T-cell (primary cell): ENCODE measurements around the gene PSD4. TPM values are rescaled to one million over a fixed set of nuclear protein-coding genes. Genes with fewer than 3 reads are reported as not detected.
A peak's percentile ranks its signal among the peaks of the same experiment; 100 is the strongest.

Experiments
- ATAC-seq, 4 experiments: fragments of 200-7000 bp in 3 of 4; fragments of 150-1000 bp in 1 of 4; cut with Tn5 transposase; replicated peaks in 1 of 4; 1 replicate in 3 of 4; 2 replicates in 1 of 4; pipeline ENCODE4 v1.10.0; 2021; ENCODE audit warnings: moderate library complexity in 3 of 4, mild to moderate bottlenecking in 2 of 4, moderate number of reproducible peaks in 1 of 4
- CTCF ChIA-PET, 2 donors: fragments of 300-600 bp; sonication (Branson Sonifier 250); formaldehyde crosslinking; loops; one replicate each; lab custom pipeline; 2022; ENCODE audit warnings: antibody characterized with exemption in 2 of 2; lab: Charles Lee
- POLR2A ChIA-PET, 2 donors: fragments of 300-600 bp; sonication (Branson Sonifier 250); formaldehyde crosslinking; loops; one replicate each; lab custom pipeline; 2022; ENCODE audit warnings: antibody characterized with exemption in 2 of 2; lab: Charles Lee
- DNase-seq, 35 experiments: peaks; one replicate each; pipeline versions ENCODE4 v3.0.0 to v3.0.0-alpha.2; 2013 to 2023
- H3K27ac ChIP-seq: one replicate; pipeline ENCODE4 v1.5.1; 2013; ENCODE audit warnings: low read length
- H3K27me3 ChIP-seq, 2 experiments: replicated peaks in 1 of 2; 1 replicate in 1 of 2; 2 replicates in 1 of 2; pipeline versions ENCODE4 v1.6.1 to v1.7.0; 2013; ENCODE audit warnings: low read length in 1 of 2, mixed read lengths in 1 of 2; ENCODE audit not compliant: control insufficient read depth in 2 of 2, insufficient read depth in 2 of 2; ENCODE audit errors: extremely low read depth in 1 of 2
- H3K36me3 ChIP-seq, 2 donors: 1 replicate in 1 of 2; 2 replicates in 1 of 2; pipeline versions ENCODE4 v1.6.1 to v1.7.0; 2013; ENCODE audit warnings: low read length in 1 of 2; ENCODE audit not compliant: control insufficient read depth in 2 of 2, insufficient read depth in 1 of 2; ENCODE audit errors: extremely low read depth in 1 of 2
- H3K4me1 ChIP-seq, 2 experiments: 1 replicate in 1 of 2; 2 replicates in 1 of 2; pipeline versions ENCODE4 v1.6.1 to v1.7.0; 2013; ENCODE audit warnings: low read length in 2 of 2, mixed read lengths in 1 of 2; ENCODE audit not compliant: insufficient read depth in 2 of 2, control insufficient read depth in 1 of 2; ENCODE audit errors: extremely low read depth in 1 of 2
- H3K4me3 ChIP-seq, 2 donors: 1 replicate in 1 of 2; 2 replicates in 1 of 2; pipeline versions ENCODE4 v1.5.1 to v1.7.0; 2013; ENCODE audit warnings: mild to moderate bottlenecking in 2 of 2, low read length in 1 of 2, moderate library complexity in 1 of 2; ENCODE audit not compliant: control insufficient read depth in 1 of 2; ENCODE audit errors: extremely low read depth in 1 of 2
- H3K9me3 ChIP-seq: 2 replicates; pipeline ENCODE4 v1.7.0; 2013
- H3K27ac Mint-ChIP-seq, 2 donors: one replicate each; pipeline ENCODE4 v1.8.0; 2020 to 2021; ENCODE audit warnings: mild to moderate bottlenecking in 2 of 2, mixed read lengths in 2 of 2
- H3K27me3 Mint-ChIP-seq, 2 donors: one replicate each; pipeline ENCODE4 v1.8.0; 2021 to 2022; ENCODE audit warnings: mixed read lengths in 2 of 2
- H3K36me3 Mint-ChIP-seq: one replicate; pipeline ENCODE4 v1.8.0; 2021; ENCODE audit warnings: mixed read lengths
- H3K4me1 Mint-ChIP-seq, 3 donors: one replicate each; pipeline ENCODE4 v1.8.0; 2020 to 2022; ENCODE audit warnings: mixed read lengths in 3 of 3, mild to moderate bottlenecking in 1 of 3
- H3K4me3 Mint-ChIP-seq, 3 donors: one replicate each; pipeline ENCODE4 v1.8.0; 2020 to 2022; ENCODE audit warnings: mild to moderate bottlenecking in 3 of 3, mixed read lengths in 3 of 3, moderate library complexity in 3 of 3
- H3K9me3 Mint-ChIP-seq, 3 donors: one replicate each; pipeline ENCODE4 v1.8.0; 2020 to 2022; ENCODE audit warnings: mixed read lengths in 3 of 3
- WGBS: methylation state at CpG from one replicate; pipeline ENCODE4 v1.1.5; 2013; ENCODE audit warnings: missing lambda C conversion rate; ENCODE audit not compliant: insufficient coverage; 5-methylcytosine and 5-hydroxymethylcytosine counted together
- total RNA-seq, 35 experiments: library from RNA in 6 of 35; stranded (reverse) in 6 of 35; fragments of 120-200 nt in 1 of 35; gene quantifications; one replicate each; pipeline versions ENCODE4 v1.2.1 to v1.2.4 and lab custom pipeline; 2013 to 2026

Gene PSD4
- total RNA-seq, 5 donors from 2014 or later (not counting 1 experiment from before 2014, with no cell fraction given) = 145 to 217 (median 150) TPM

GRCh38 chr2:113129519-113130078, 44.2 kb upstream of the PSD4 start:
- ATAC-seq = no peak
- no peak overlapping the region for H3K27ac ChIP-seq
- H3K27ac Mint-ChIP-seq = no peak overlapping the region
- H3K36me3 Mint-ChIP-seq = no peaks in the 10 kb centered on the region
- peaks cover 0 to 1% of the 10 kb centered on the region in 2 donors for H3K27me3 Mint-ChIP-seq
- 68% methylated on average over 2 of the region's 2 CpGs for WGBS
- peaks cover 0 to 3% of the 10 kb centered on the region in 2 experiments for H3K27me3 ChIP-seq
- no peaks in the 10 kb centered on the region for H3K9me3 Mint-ChIP-seq
- no peaks in the 10 kb centered on the region for H3K36me3 ChIP-seq
- POLR2A ChIA-PET = interaction anchor here in 1 of 2 donors (0.6 kb wide), 1 partner anchor 72 kb away, joined by 3 read pairs; no protein-coding TSS in a partner anchor
- peaks cover under 1 to 2% (median 1%) of the 10 kb centered on the region in 3 donors for H3K4me1 Mint-ChIP-seq
- peaks cover 0 to 2% of the 10 kb centered on the region in 2 experiments for H3K4me1 ChIP-seq
- H3K4me3 Mint-ChIP-seq = no peak overlapping the region
- no peak for DNase-seq
- CTCF ChIA-PET = interaction anchor here in 1 of 2 donors (0.6 kb wide), 1 partner anchor 46 kb away, joined by 3 read pairs; no protein-coding TSS in a partner anchor
- H3K9me3 ChIP-seq = no peaks in the 10 kb centered on the region
- H3K4me3 ChIP-seq = no peak overlapping the region

- ChIA-PET CTCF (no interaction called here), POLR2A (no interaction called here)
- no peak overlapping the region for H3K4me3 ChIP-seq
Measured at GRCh38 chr2:113131352-113132185, 42.2 kb upstream of the PSD4 start.

GRCh38 chr2:113132414-113133021, 41.3 kb upstream of the PSD4 start:
- H3K36me3 ChIP-seq = no peaks in the 10 kb centered on the region
- no peaks in the 10 kb centered on the region for H3K9me3 ChIP-seq
- no peaks in the 10 kb centered on the region for H3K27me3 ChIP-seq
- no peaks in the 10 kb centered on the region for H3K27me3 Mint-ChIP-seq
- ATAC-seq (no peak), DNase-seq (no peak)
- H3K36me3 Mint-ChIP-seq = no peaks in the 10 kb centered on the region
- H3K9me3 Mint-ChIP-seq = no peaks in the 10 kb centered on the region
- CTCF ChIA-PET = no interaction called here
- peaks cover 0 to 3% of the 10 kb centered on the region in 2 experiments for H3K4me1 ChIP-seq
- H3K27ac Mint-ChIP-seq = no peak overlapping the region
- no peak overlapping the region for H3K27ac ChIP-seq
- H3K4me1 Mint-ChIP-seq = peaks cover 3 to 7% (median 3%) of the 10 kb centered on the region in 3 donors
- no peak overlapping the region for H3K4me3 ChIP-seq
- 88% methylated on average over 13 of the region's 17 CpGs for WGBS
- POLR2A ChIA-PET = no interaction called here
- no peak overlapping the region for H3K4me3 Mint-ChIP-seq

More at GRCh38 chr2:113131352-113132185, 42.2 kb upstream of the PSD4 start:
- H3K9me3 Mint-ChIP-seq = no peaks in the 10 kb centered on the region
- H3K4me3 Mint-ChIP-seq = no peak overlapping the region
- no peaks in the 10 kb centered on the region for H3K27me3 ChIP-seq
- H3K36me3 Mint-ChIP-seq = no peaks in the 10 kb centered on the region
- no peaks in the 10 kb centered on the region for H3K27me3 Mint-ChIP-seq
- WGBS = 74% methylated on average over 5 of the region's 7 CpGs
- DNase-seq (no peak), ATAC-seq (no peak)
- H3K4me1 Mint-ChIP-seq = peaks cover 0 to 2% (median under 1%) of the 10 kb centered on the region in 3 donors
- H3K27ac ChIP-seq = no peak overlapping the region
- no peaks in the 10 kb centered on the region for H3K9me3 ChIP-seq
- H3K36me3 ChIP-seq = no peaks in the 10 kb centered on the region
- peaks cover 0 to 2% of the 10 kb centered on the region in 2 experiments for H3K4me1 ChIP-seq
- H3K27ac Mint-ChIP-seq = no peak overlapping the region

GRCh38 chr2:113133704-113134598, 39.8 kb upstream of the PSD4 start:
- no peak overlapping the region for H3K27ac ChIP-seq
- H3K27ac Mint-ChIP-seq = no peak overlapping the region

GRCh38 chr2:113134717-113135116, 39.1 kb upstream of the PSD4 start:
- peaks cover 7 to 14% of the 10 kb centered on the region in 2 experiments for H3K4me1 ChIP-seq
- CTCF ChIA-PET = interaction anchor here (0.6 to 4.1 kb wide), 9 partner anchors 11 to 762 kb away, joined by 3 to 73 read pairs (median 4); no protein-coding TSS in a partner anchor

More at GRCh38 chr2:113133704-113134598, 39.8 kb upstream of the PSD4 start:
- no peak overlapping the region for H3K4me3 ChIP-seq
- no peak overlapping the region for H3K4me3 Mint-ChIP-seq
- H3K27me3 Mint-ChIP-seq = no peaks in the 10 kb centered on the region
- H3K27me3 ChIP-seq = no peaks in the 10 kb centered on the region
- H3K4me1 ChIP-seq = peaks cover 5 to 10% of the 10 kb centered on the region in 2 experiments
- H3K9me3 ChIP-seq = no peaks in the 10 kb centered on the region
- no peaks in the 10 kb centered on the region for H3K36me3 ChIP-seq
- ATAC-seq (peak in 1 of 4 experiments; percentile 45), DNase-seq (no peak)
- ChIA-PET POLR2A (interaction anchor here in 1 of 2 donors (0.7 kb wide), 1 partner anchor 125 kb away, joined by 4 read pairs; no protein-coding TSS in a partner anchor), CTCF (interaction anchor here in 1 of 2 donors (1.1 to 1.3 kb wide), 3 partner anchors 16 to 275 kb away, joined by 3 read pairs; no protein-coding TSS in a partner anchor)
- peaks cover 11 to 19% (median 14%) of the 10 kb centered on the region in 3 donors for H3K4me1 Mint-ChIP-seq
- no peaks in the 10 kb centered on the region for H3K36me3 Mint-ChIP-seq
- 53% methylated on average over 6 of the region's 7 CpGs for WGBS
- H3K9me3 Mint-ChIP-seq = no peaks in the 10 kb centered on the region

More at GRCh38 chr2:113134717-113135116, 39.1 kb upstream of the PSD4 start:
- H3K9me3 ChIP-seq = no peaks in the 10 kb centered on the region
- no peaks in the 10 kb centered on the region for H3K36me3 ChIP-seq
- H3K36me3 Mint-ChIP-seq = no peaks in the 10 kb centered on the region
- H3K27ac Mint-ChIP-seq = no peak overlapping the region
- H3K27me3 Mint-ChIP-seq = no peaks in the 10 kb centered on the region
- DNase-seq (no peak), ATAC-seq (no peak)
- POLR2A ChIA-PET = no interaction called here
- peaks cover 18 to 27% (median 18%) of the 10 kb centered on the region in 3 donors for H3K4me1 Mint-ChIP-seq
- no peak overlapping the region for H3K4me3 Mint-ChIP-seq
- H3K27ac ChIP-seq = no peak overlapping the region
- no peaks in the 10 kb centered on the region for H3K27me3 ChIP-seq
- no peaks in the 10 kb centered on the region for H3K9me3 Mint-ChIP-seq
- H3K4me3 ChIP-seq = no peak overlapping the region
